GM23338 (cell line): Measurements from ENCODE around the gene MED13L. TPM values are rescaled to one million over a fixed set of nuclear protein-coding genes. Genes with fewer than 3 reads are reported as not detected.

Experiments used
- ATAC-seq: fragments of 200-7000 bp; cut with Tn5 transposase; 3 replicates; pipeline ENCODE4 v1.9.1; 2020
- DNase-seq: peaks from one replicate; pipeline ENCODE4 v3.0.0-alpha.2; 2015; ENCODE audit warnings: low spot score
- H2AFZ ChIP-seq: fragments of 200-600 bp; sonication (generic); 2 replicates; pipeline ENCODE4 v1.8.0; 2016; ENCODE audit warnings: antibody characterized with exemption, mild to moderate bottlenecking, moderate library complexity
- H3F3A ChIP-seq: fragments of 200-600 bp; sonication (generic); replicated peaks from 2 replicates; pipeline ENCODE4 v1.8.0; 2017; ENCODE audit warnings: antibody characterized with exemption, mixed run types, low read depth
- H3K27ac ChIP-seq: fragments of 200-600 bp; sonication (generic); 2 replicates; pipeline ENCODE4 v1.6.1; 2016; ENCODE audit warnings: low read depth
- H3K27me3 ChIP-seq: fragments of 200-600 bp; sonication (generic); 2 replicates; pipeline ENCODE4 v1.8.0; 2016; ENCODE audit warnings: mild to moderate bottlenecking, mixed run types, moderate library complexity; ENCODE audit not compliant: insufficient read depth
- H3K36me3 ChIP-seq: fragments of 200-600 bp; sonication (generic); 2 replicates; pipeline ENCODE4 v1.8.0; 2016; ENCODE audit warnings: mild to moderate bottlenecking; ENCODE audit not compliant: insufficient read depth
- H3K4me1 ChIP-seq: fragments of 200-600 bp; sonication (generic); 2 replicates; pipeline ENCODE4 v1.8.0; 2016; ENCODE audit warnings: mild to moderate bottlenecking, moderate library complexity; ENCODE audit not compliant: insufficient read depth
- H3K4me2 ChIP-seq: fragments of 200-600 bp; sonication (generic); 2 replicates; pipeline ENCODE4 v1.7.1; 2017; ENCODE audit warnings: mixed run types
- H3K4me3 ChIP-seq: fragments of 200-600 bp; sonication (generic); 2 replicates; pipeline ENCODE4 v1.6.1; 2016; ENCODE audit warnings: mixed run types
- H3K79me2 ChIP-seq: fragments of 200-600 bp; sonication (generic); replicated peaks from 2 replicates; pipeline ENCODE4 v1.8.0; 2017; ENCODE audit warnings: mild to moderate bottlenecking; ENCODE audit not compliant: insufficient read depth
- H3K9me2 ChIP-seq: fragments of 200-600 bp; sonication (generic); 2 replicates; pipeline ENCODE4 v1.8.0; 2017; ENCODE audit not compliant: insufficient read depth
- H4K20me1 ChIP-seq: fragments of 200-600 bp; sonication (generic); replicated peaks from 2 replicates; pipeline ENCODE4 v1.8.0; 2017; ENCODE audit warnings: mild to moderate bottlenecking; ENCODE audit not compliant: insufficient read depth
- H3K27ac Mint-ChIP-seq: 2 replicates; pipeline ENCODE4 v1.8.0; 2020; ENCODE audit warnings: inconsistent platforms, mild to moderate bottlenecking, moderate library complexity, mixed read lengths
- H3K27me3 Mint-ChIP-seq: 3 replicates; pipeline ENCODE4 v1.8.0; 2022; ENCODE audit warnings: low read depth, mild to moderate bottlenecking, moderate library complexity, mixed read lengths, inconsistent platforms; ENCODE audit not compliant: insufficient read depth, poor library complexity
- H3K36me3 Mint-ChIP-seq: 3 replicates; pipeline ENCODE4 v1.8.0; 2021; ENCODE audit warnings: low read depth, mild to moderate bottlenecking, inconsistent platforms, moderate library complexity, mixed read lengths
- H3K4me1 Mint-ChIP-seq: 3 replicates; pipeline ENCODE4 v1.8.0; 2020; ENCODE audit warnings: mild to moderate bottlenecking, inconsistent platforms, mixed read lengths
- H3K4me3 Mint-ChIP-seq: 3 replicates; pipeline ENCODE4 v1.8.0; 2021; ENCODE audit warnings: moderate library complexity, mild to moderate bottlenecking, inconsistent platforms, mixed read lengths
- H3K9me3 Mint-ChIP-seq: 3 replicates; pipeline ENCODE4 v1.8.0; 2020; ENCODE audit warnings: moderate library complexity, mild to moderate bottlenecking, inconsistent platforms, mixed read lengths
- CREB1 ChIP-seq: fragments of 250-450 bp; sonication (Bioruptor Pico); IDR thresholded peaks from 2 replicates; pipeline ENCODE4 v1.5.0; 2020; ENCODE audit warnings: low read depth, mild to moderate bottlenecking, moderate library complexity
- EZH2 ChIP-seq: fragments of 200-600 bp; sonication (generic); IDR thresholded peaks from one replicate; pipeline ENCODE4 v1.8.0; 2017; ENCODE audit warnings: antibody characterized with exemption, mild to moderate bottlenecking, low read depth; ENCODE audit not compliant: unreplicated experiment
- JUNB ChIP-seq: IDR thresholded peaks from one replicate; pipeline ENCODE4 v1.6.1; 2016; ENCODE audit warnings: antibody characterized with exemption; ENCODE audit not compliant: unreplicated experiment
- NANOG ChIP-seq: IDR thresholded peaks from 2 replicates; pipeline ENCODE4 v1.6.1; 2016; ENCODE audit warnings: antibody characterized with exemption, borderline replicate concordance
- POLR2AphosphoS5 ChIP-seq: IDR thresholded peaks from 2 replicates; pipeline ENCODE4 v1.6.1; 2016; ENCODE audit warnings: antibody characterized with exemption, low read depth
- STAT1 ChIP-seq: IDR thresholded peaks from one replicate; pipeline ENCODE4 v1.6.1; 2016; ENCODE audit warnings: antibody characterized with exemption; ENCODE audit not compliant: unreplicated experiment
- ZNF114 ChIP-seq: fragments of 250-450 bp; sonication (Bioruptor Pico); IDR thresholded peaks from 2 replicates; pipeline ENCODE4 v1.5.0; 2020; ENCODE audit warnings: mild to moderate bottlenecking, moderate library complexity
- polyA plus RNA-seq: library from polyadenylated mRNA; unstranded; fragments of >200 nt; fragmentation: Nextera tagmentation; extraction: Ambion mirVana; gene quantifications from 2 replicates; pipeline ENCODE4 v1.2.1, GENCODE V29; 2016
- total RNA-seq: library from RNA; depleted of rRNA; stranded (reverse); fragments of >200 nt; shearing (Covaris generic); gene quantifications from 2 replicates; pipeline ENCODE4 v1.2.3, GENCODE V29; 2014
- TF ChIP-seq, protein P1 (sequence below), 2 experiments: fragments of 200-600 bp in 1 of 2; sonication (generic) in 1 of 2; conservative IDR thresholded peaks; 2 replicates each; pipeline versions ENCODE4 v1.5.1 to v1.6.1; 2016 to 2017; ENCODE audit warnings: antibody characterized with exemption in 2 of 2, low read depth in 2 of 2, mild to moderate bottlenecking in 2 of 2, moderate library complexity in 1 of 2
- TF ChIP-seq, protein P2 (sequence below): IDR thresholded peaks from one replicate; pipeline ENCODE4 v1.6.1; 2018; ENCODE audit warnings: antibody characterized with exemption; ENCODE audit not compliant: unreplicated experiment
- TF ChIP-seq, protein P3 (sequence below): IDR thresholded peaks from 2 replicates; pipeline ENCODE4 v1.6.1; 2016; ENCODE audit warnings: antibody characterized with exemption
- TF ChIP-seq, protein P4 (sequence below): fragments of 250-450 bp; sonication (Bioruptor Pico); IDR thresholded peaks from 2 replicates; pipeline ENCODE4 v1.5.0; 2020; ENCODE audit warnings: mild to moderate bottlenecking, moderate library complexity

Gene MED13L
- total and polyA plus RNA-seq, 2 experiments from 2014 or later, result 20.9 to 73.6 TPM

DNA sequence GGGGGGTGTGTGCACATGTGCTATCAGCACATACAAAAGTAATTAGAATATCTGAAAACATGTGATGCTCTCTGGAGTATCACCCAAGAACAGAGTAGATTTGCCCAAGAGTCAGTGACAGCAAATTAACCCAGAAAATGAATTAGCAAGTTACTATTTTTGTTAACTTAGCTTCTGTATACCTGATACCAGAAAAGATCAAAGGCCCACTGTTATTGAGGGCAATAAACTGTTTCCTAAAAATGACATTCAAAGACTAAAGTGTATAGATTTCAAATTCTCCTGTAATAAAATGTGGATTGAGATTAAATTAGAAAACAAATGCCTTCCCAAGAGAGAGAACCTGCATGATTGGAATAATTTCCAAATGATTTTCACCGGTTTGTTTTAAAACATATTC is 184.7 kb downstream of the MED13L start:
- Mint-ChIP-seq H3K4me1 (peaks cover 11% of the 10 kb centered on the region), H3K36me3 (no peaks in the 10 kb centered on the region), H3K4me3 (no peak overlapping the region), H3K27me3 (no peaks in the 10 kb centered on the region), H3K9me3 (no peaks in the 10 kb centered on the region), H3K27ac (no peak overlapping the region)
- H3K27ac ChIP-seq, result no peak overlapping the region
- no peak for DNase-seq
- 0 out of 2 replicates have a peak, but pooled peaks cover 3% of the 10 kb centered on the region for H4K20me1 ChIP-seq
- no peaks in the 10 kb centered on the region for H3K27me3 ChIP-seq
- H3K79me2 ChIP-seq, result peaks cover 27% of the 10 kb centered on the region
- H3K36me3 ChIP-seq, result no peaks in the 10 kb centered on the region
- no peak overlapping the region for H3K4me2 ChIP-seq
- H3K9me2 ChIP-seq, result no peaks in the 10 kb centered on the region
- no peak for ATAC-seq
- no peak overlapping the region for H2AFZ ChIP-seq
- H3K4me1 ChIP-seq, result peaks cover 10% of the 10 kb centered on the region
- H3F3A ChIP-seq, result no peaks in the 10 kb centered on the region
- H3K4me3 ChIP-seq, result no peak overlapping the region
- no peak for TF ChIP-seq EZH2
- TF ChIP-seq POLR2AphosphoS5, result no peak
- TF ChIP-seq, protein P1, sequence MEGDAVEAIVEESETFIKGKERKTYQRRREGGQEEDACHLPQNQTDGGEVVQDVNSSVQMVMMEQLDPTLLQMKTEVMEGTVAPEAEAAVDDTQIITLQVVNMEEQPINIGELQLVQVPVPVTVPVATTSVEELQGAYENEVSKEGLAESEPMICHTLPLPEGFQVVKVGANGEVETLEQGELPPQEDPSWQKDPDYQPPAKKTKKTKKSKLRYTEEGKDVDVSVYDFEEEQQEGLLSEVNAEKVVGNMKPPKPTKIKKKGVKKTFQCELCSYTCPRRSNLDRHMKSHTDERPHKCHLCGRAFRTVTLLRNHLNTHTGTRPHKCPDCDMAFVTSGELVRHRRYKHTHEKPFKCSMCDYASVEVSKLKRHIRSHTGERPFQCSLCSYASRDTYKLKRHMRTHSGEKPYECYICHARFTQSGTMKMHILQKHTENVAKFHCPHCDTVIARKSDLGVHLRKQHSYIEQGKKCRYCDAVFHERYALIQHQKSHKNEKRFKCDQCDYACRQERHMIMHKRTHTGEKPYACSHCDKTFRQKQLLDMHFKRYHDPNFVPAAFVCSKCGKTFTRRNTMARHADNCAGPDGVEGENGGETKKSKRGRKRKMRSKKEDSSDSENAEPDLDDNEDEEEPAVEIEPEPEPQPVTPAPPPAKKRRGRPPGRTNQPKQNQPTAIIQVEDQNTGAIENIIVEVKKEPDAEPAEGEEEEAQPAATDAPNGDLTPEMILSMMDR (conservative IDR thresholded peaks at IDR 0.05; ENCODE audit: low read depth in 2 of 2), result no peak
- no peak for TF ChIP-seq NANOG
- TF ChIP-seq JUNB, result no peak
- TF ChIP-seq CREB1 (CRISPR knock-in tag), result no peak
- TF ChIP-seq, protein P2, sequence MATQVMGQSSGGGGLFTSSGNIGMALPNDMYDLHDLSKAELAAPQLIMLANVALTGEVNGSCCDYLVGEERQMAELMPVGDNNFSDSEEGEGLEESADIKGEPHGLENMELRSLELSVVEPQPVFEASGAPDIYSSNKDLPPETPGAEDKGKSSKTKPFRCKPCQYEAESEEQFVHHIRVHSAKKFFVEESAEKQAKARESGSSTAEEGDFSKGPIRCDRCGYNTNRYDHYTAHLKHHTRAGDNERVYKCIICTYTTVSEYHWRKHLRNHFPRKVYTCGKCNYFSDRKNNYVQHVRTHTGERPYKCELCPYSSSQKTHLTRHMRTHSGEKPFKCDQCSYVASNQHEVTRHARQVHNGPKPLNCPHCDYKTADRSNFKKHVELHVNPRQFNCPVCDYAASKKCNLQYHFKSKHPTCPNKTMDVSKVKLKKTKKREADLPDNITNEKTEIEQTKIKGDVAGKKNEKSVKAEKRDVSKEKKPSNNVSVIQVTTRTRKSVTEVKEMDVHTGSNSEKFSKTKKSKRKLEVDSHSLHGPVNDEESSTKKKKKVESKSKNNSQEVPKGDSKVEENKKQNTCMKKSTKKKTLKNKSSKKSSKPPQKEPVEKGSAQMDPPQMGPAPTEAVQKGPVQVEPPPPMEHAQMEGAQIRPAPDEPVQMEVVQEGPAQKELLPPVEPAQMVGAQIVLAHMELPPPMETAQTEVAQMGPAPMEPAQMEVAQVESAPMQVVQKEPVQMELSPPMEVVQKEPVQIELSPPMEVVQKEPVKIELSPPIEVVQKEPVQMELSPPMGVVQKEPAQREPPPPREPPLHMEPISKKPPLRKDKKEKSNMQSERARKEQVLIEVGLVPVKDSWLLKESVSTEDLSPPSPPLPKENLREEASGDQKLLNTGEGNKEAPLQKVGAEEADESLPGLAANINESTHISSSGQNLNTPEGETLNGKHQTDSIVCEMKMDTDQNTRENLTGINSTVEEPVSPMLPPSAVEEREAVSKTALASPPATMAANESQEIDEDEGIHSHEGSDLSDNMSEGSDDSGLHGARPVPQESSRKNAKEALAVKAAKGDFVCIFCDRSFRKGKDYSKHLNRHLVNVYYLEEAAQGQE, result no peak
- TF ChIP-seq STAT1, result no peak
- TF ChIP-seq, protein P3, sequence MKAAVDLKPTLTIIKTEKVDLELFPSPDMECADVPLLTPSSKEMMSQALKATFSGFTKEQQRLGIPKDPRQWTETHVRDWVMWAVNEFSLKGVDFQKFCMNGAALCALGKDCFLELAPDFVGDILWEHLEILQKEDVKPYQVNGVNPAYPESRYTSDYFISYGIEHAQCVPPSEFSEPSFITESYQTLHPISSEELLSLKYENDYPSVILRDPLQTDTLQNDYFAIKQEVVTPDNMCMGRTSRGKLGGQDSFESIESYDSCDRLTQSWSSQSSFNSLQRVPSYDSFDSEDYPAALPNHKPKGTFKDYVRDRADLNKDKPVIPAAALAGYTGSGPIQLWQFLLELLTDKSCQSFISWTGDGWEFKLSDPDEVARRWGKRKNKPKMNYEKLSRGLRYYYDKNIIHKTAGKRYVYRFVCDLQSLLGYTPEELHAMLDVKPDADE, result no peak
- no peak for TF ChIP-seq ZNF114
- TF ChIP-seq, protein P4, sequence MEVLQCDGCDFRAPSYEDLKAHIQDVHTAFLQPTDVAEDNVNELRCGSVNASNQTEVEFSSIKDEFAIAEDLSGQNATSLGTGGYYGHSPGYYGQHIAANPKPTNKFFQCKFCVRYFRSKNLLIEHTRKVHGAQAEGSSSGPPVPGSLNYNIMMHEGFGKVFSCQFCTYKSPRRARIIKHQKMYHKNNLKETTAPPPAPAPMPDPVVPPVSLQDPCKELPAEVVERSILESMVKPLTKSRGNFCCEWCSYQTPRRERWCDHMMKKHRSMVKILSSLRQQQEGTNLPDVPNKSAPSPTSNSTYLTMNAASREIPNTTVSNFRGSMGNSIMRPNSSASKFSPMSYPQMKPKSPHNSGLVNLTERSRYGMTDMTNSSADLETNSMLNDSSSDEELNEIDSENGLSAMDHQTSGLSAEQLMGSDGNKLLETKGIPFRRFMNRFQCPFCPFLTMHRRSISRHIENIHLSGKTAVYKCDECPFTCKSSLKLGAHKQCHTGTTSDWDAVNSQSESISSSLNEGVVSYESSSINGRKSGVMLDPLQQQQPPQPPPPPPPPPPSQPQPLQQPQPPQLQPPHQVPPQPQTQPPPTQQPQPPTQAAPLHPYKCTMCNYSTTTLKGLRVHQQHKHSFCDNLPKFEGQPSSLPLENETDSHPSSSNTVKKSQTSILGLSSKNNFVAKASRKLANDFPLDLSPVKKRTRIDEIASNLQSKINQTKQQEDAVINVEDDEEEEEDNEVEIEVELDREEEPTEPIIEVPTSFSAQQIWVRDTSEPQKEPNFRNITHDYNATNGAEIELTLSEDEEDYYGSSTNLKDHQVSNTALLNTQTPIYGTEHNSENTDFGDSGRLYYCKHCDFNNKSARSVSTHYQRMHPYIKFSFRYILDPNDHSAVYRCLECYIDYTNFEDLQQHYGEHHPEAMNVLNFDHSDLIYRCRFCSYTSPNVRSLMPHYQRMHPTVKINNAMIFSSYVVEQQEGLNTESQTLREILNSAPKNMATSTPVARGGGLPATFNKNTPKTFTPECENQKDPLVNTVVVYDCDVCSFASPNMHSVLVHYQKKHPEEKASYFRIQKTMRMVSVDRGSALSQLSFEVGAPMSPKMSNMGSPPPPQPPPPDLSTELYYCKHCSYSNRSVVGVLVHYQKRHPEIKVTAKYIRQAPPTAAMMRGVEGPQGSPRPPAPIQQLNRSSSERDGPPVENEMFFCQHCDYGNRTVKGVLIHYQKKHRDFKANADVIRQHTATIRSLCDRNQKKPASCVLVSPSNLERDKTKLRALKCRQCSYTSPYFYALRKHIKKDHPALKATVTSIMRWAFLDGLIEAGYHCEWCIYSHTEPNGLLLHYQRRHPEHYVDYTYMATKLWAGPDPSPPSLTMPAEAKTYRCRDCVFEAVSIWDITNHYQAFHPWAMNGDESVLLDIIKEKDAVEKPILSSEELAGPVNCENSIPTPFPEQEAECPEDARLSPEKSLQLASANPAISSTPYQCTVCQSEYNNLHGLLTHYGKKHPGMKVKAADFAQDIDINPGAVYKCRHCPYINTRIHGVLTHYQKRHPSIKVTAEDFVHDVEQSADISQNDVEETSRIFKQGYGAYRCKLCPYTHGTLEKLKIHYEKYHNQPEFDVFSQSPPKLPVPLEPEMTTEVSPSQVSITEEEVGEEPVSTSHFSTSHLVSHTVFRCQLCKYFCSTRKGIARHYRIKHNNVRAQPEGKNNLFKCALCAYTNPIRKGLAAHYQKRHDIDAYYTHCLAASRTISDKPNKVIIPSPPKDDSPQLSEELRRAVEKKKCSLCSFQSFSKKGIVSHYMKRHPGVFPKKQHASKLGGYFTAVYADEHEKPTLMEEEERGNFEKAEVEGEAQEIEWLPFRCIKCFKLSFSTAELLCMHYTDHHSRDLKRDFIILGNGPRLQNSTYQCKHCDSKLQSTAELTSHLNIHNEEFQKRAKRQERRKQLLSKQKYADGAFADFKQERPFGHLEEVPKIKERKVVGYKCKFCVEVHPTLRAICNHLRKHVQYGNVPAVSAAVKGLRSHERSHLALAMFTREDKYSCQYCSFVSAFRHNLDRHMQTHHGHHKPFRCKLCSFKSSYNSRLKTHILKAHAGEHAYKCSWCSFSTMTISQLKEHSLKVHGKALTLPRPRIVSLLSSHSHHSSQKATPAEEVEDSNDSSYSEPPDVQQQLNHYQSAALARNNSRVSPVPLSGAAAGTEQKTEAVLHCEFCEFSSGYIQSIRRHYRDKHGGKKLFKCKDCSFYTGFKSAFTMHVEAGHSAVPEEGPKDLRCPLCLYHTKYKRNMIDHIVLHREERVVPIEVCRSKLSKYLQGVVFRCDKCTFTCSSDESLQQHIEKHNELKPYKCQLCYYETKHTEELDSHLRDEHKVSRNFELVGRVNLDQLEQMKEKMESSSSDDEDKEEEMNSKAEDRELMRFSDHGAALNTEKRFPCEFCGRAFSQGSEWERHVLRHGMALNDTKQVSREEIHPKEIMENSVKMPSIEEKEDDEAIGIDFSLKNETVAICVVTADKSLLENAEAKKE, result no peak
